SK-N-SH treated with all-trans-retinoic acid at 6 μM for 48 hours (cell line): Measurements from ENCODE around the gene GCM1.

Source experiments
- ATAC-seq: fragments of 200-7000 bp; cut with Tn5 transposase; 3 replicates; pipeline ENCODE4 v1.9.1; 2020; ENCODE audit warnings: mild to moderate bottlenecking, moderate library complexity
- CSDC2 ChIP-seq: fragments of 250-450 bp; sonication (Bioruptor Pico); IDR thresholded peaks from 2 replicates; pipeline ENCODE4 v1.5.0; 2020; ENCODE audit warnings: mild to moderate bottlenecking, moderate library complexity
- ESRRG ChIP-seq: fragments of 250-450 bp; sonication (Bioruptor Pico); IDR thresholded peaks from 2 replicates; pipeline ENCODE4 v1.6.1; 2021; ENCODE audit warnings: mild to moderate bottlenecking
- GLIS3 ChIP-seq: fragments of 250-450 bp; sonication (Bioruptor Pico); IDR thresholded peaks from 2 replicates; pipeline ENCODE4 v1.5.0; 2020; ENCODE audit warnings: mild to moderate bottlenecking, moderate library complexity
- ISL1 ChIP-seq: fragments of 250-450 bp; sonication (Bioruptor Pico); IDR thresholded peaks from 2 replicates; pipeline ENCODE4 v2.1.2; 2022; ENCODE audit warnings: mild to moderate bottlenecking, moderate library complexity
- RARB ChIP-seq: fragments of 250-450 bp; sonication (Bioruptor Pico); IDR thresholded peaks from 2 replicates; pipeline ENCODE4 v1.8.0; 2021; ENCODE audit warnings: mild to moderate bottlenecking, moderate library complexity
- ZFP3 ChIP-seq: fragments of 250-450 bp; sonication (Bioruptor Pico); IDR thresholded peaks from 2 replicates; pipeline ENCODE4 v1.5.0; 2020; ENCODE audit warnings: mild to moderate bottlenecking, moderate library complexity
- ZNF8 ChIP-seq: fragments of 450-650 bp; formaldehyde crosslinking; IDR thresholded peaks from 2 replicates; pipeline ENCODE4 v1.5.0; 2020; ENCODE audit warnings: mild to moderate bottlenecking, moderate library complexity

The GCM1 gene

GRCh38 chr6:53086302-53086701 is 62.3 kb downstream of the GCM1 start (continued):
- TF ChIP-seq ZFP3, result no peak

- no peak for ATAC-seq
- TF ChIP-seq ESRRG (no peak), ZNF8 (CRISPR knock-in tag) (no peak), GLIS3 (CRISPR knock-in tag) (no peak), RARB (CRISPR knock-in tag) (no peak), CSDC2 (no peak), ISL1 (CRISPR knock-in tag) (no peak)
These were observed 67.8 kb downstream of the GCM1 start for GRCh38 chr6:53080813-53081212.
